ENCODE results near the gene LRRFIP1. TPM values are rescaled to one million over a fixed set of nuclear protein-coding genes. Genes with fewer than 3 reads are reported as not detected.

LRRFIP1 gene
- total and polyA plus RNA-seq, 9 donors: 27.4 to 71.1 (median 56.1) TPM

DNA sequence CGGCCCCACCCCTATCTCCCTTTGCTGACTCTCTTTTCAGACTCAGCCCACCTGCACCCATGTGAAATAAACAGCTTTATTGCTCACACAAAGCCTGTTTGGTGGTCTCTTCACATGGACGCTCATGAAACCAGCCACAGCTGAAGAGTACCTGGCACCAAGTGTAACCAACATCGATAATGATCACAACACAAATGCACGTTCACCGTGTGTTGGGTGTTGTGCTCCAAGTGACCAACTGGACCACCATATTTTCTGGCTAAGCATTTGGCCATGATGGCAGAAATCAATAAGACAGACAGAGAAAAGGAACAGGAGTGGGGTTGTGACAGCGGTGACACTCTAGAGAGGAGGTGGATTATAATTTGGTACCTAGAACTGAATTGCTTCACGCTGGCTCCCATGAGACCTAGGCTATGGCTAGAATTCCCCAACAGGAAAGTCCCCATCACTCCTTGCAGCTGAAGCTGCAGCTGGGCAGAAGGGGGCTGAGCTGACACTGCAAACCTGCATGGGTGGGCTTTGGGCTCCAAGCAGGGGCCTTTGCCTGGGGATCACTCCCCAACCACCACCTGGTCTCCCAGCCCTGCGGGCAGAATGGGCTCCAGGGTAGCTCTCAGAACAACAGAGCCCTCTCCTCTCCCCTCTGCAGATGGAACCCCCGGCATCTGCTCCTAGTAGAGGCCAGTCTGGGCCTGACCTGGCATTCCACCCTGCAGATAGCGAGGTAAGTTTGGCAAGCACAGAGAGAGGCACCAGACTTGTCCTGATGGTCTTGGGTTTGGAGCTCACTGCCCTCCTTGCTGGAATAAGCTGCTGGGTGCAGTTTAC is 14.6 kb upstream of the LRRFIP1 start:
- peaks cover 23% of the 10 kb centered on the region for H3K4me1 ChIP-seq (ENCODE audit: insufficient read depth)
- 91 to 97% (median 93%) methylated on average over 10 of the region's 10 CpGs for WGBS, 3 donors
- no peak overlapping the region for H3K4me3 ChIP-seq
- H3K27me3 ChIP-seq: no peaks in the 10 kb centered on the region
- TF ChIP-seq POLR2A (IDR thresholded peaks at IDR 0.05) (no peak), CTCF (IDR thresholded peaks at IDR 0.05) (no peak)
- no peaks in the 10 kb centered on the region for H3K36me3 ChIP-seq
- no peaks in the 10 kb centered on the region for H3K9me3 ChIP-seq
- H3K27ac ChIP-seq: no peak overlapping the region
- intact Hi-C loops (cut with DNase I): no loop called here
- no peak for DNase-seq

- Histone ChIP-seq H3K9me3 (no peaks in the 10 kb centered on the region), H3K27ac (no peak overlapping the region), H3K4me3 (no peak overlapping the region), H3K27me3 (no peaks in the 10 kb centered on the region), H3K36me3 (no peaks in the 10 kb centered on the region), H3K4me1 (ENCODE audit: insufficient read depth) (peaks cover 23% of the 10 kb centered on the region)
- intact Hi-C loops (cut with DNase I): no loop called here
- TF ChIP-seq POLR2A (IDR thresholded peaks at IDR 0.05) (no peak), CTCF (IDR thresholded peaks at IDR 0.05) (no peak), EP300 (IDR thresholded peaks at IDR 0.05) (no peak)
- DNase-seq: no peak
These were observed 13.7 kb upstream of the LRRFIP1 start for GRCh38 chr2:237613679-237614078.

DNA sequence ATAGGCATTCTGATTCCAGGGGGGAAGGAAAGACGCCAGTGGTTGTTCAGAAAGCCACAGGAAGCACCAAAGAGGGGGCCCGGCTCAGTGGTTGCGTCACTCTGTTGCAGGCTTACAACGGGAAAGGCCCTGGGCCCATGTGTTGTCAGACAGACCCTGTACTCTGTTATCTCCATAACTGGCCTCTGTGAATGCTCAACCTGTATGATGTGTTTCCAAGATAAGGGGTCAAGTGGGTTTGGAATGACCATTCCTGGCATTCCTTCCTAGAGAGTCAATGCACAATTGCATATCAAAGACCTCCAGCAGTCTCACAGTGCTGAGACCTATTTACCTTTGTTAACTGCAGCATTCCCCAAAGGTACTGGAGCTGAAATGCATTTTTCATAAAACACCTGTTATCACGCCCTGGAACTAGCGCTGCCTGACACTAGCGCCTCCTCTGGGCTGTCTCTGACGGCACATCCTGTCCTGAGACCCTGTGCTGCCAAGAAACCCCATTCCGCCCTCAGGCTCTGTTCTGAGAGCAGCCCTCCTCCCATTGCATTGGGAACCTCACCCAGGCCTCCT is 13.2 kb upstream of the LRRFIP1 start:
- no peak overlapping the region for H3K4me3 ChIP-seq
- 76 to 84% (median 81%) methylated on average over 9 of the region's 9 CpGs for WGBS, 3 donors
- peaks cover 23% of the 10 kb centered on the region for H3K4me1 ChIP-seq (ENCODE audit: insufficient read depth)
- no peaks in the 10 kb centered on the region for H3K36me3 ChIP-seq
- H3K27me3 ChIP-seq: no peaks in the 10 kb centered on the region
- no peak for DNase-seq
- TF ChIP-seq EP300 (IDR thresholded peaks at IDR 0.05) (no peak), POLR2A (IDR thresholded peaks at IDR 0.05) (no peak), CTCF (IDR thresholded peaks at IDR 0.05) (no peak)
- no peak overlapping the region for H3K27ac ChIP-seq
- intact Hi-C loops (cut with DNase I): no loop called here
- no peaks in the 10 kb centered on the region for H3K9me3 ChIP-seq

GRCh38 chr2:237615631-237616249 is 11.6 kb upstream of the LRRFIP1 start:
- TF ChIP-seq POLR2A (IDR thresholded peaks at IDR 0.05) (no peak), EP300 (IDR thresholded peaks at IDR 0.05) (no peak), CTCF (IDR thresholded peaks at IDR 0.05) (no peak)
- Histone ChIP-seq H3K4me1 (ENCODE audit: insufficient read depth) (peaks cover 23% of the 10 kb centered on the region), H3K27me3 (no peaks in the 10 kb centered on the region), H3K27ac (peak overlapping the region; percentile 15 to 57), H3K36me3 (no peaks in the 10 kb centered on the region), H3K4me3 (no peak overlapping the region), H3K9me3 (no peaks in the 10 kb centered on the region)
- 42 to 50% (median 45%) methylated on average over 4 of the region's 4 CpGs for WGBS, 3 donors
- DNase-seq: no peak
- intact Hi-C loops (cut with DNase I): no loop called here

Data from ovary (tissue), 9 donors.